Ectodermal cell (in vitro differentiated cells): ENCODE data around the gene COX6A2.
"Not testable (repeated sequence)": the region's sequence is repeated elsewhere in the genome, so short reads cannot be mapped to it uniquely, and the experiment has no call there.

Source experiments
- H3K27ac ChIP-seq: 2 replicates; pipeline ENCODE4 v1.7.0; 2013; ENCODE audit warnings: mild to moderate bottlenecking, low read depth, low read length; ENCODE audit not compliant: insufficient read depth, poor library complexity, severe bottlenecking
- H3K27me3 ChIP-seq: 2 replicates; pipeline ENCODE4 v1.7.0; 2013; ENCODE audit warnings: mild to moderate bottlenecking, low read length; ENCODE audit not compliant: insufficient read depth, control insufficient read depth, poor library complexity, severe bottlenecking
- H3K36me3 ChIP-seq: one replicate; pipeline ENCODE4 v1.7.0; 2013; ENCODE audit warnings: low read length; ENCODE audit not compliant: control insufficient read depth, insufficient read depth
- H3K4me1 ChIP-seq: one replicate; pipeline ENCODE4 v1.7.0; 2013; ENCODE audit warnings: low read length; ENCODE audit not compliant: control insufficient read depth, insufficient read depth
- H3K4me3 ChIP-seq: 2 replicates; pipeline ENCODE4 v1.7.0; 2013; ENCODE audit warnings: low read depth, low read length, control low read depth; ENCODE audit not compliant: insufficient read depth
- H3K9me3 ChIP-seq: 2 replicates; pipeline ENCODE4 v1.7.0; 2013; ENCODE audit warnings: mild to moderate bottlenecking, low read length, moderate library complexity; ENCODE audit not compliant: control insufficient read depth
- WGBS, 2 experiments: methylation state at CpG; one replicate each; pipeline ENCODE4 v1.1.7; 2013; ENCODE audit warnings: missing lambda C conversion rate in 2 of 2; 5-methylcytosine and 5-hydroxymethylcytosine counted together

The COX6A2 gene

DNA sequence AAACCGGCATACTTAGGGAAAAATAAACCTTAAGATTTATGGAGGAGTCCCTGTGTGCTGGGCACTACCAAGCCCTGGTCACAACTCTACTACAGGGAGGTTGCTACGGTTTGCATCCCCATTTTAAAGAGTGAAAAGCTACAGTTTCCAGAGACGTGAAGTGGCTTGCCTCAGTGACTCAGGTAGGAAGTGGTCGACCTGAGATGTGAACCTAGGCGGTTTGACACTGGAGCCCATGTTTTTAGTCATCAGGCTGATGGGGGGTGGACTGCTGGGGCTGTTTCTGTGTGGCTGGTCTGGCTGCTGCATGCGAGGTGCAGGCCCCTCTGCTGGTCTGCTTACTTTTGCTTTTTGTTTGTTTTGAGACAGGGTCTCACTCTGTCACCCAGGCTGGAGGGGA is 6.6 kb downstream of the COX6A2 start:
- whole genome bisulfite sequencing, 2 experiments = 87 to 88% methylated on average over 6 of the region's 6 CpGs
- Histone ChIP-seq H3K27ac (no peak overlapping the region), H3K4me1 (no peaks in the 10 kb centered on the region), H3K4me3 (no peak overlapping the region), H3K36me3 (no peaks in the 10 kb centered on the region), H3K9me3 (no peaks in the 10 kb centered on the region), H3K27me3 (no peaks in the 10 kb centered on the region)

- 90 to 91% methylated on average over 3 of the region's 3 CpGs for WGBS, 2 experiments
- H3K36me3 ChIP-seq = no peaks in the 10 kb centered on the region
- no peak overlapping the region for H3K4me3 ChIP-seq
- no peak overlapping the region for H3K27ac ChIP-seq
- no peaks in the 10 kb centered on the region for H3K27me3 ChIP-seq
- H3K9me3 ChIP-seq = no peaks in the 10 kb centered on the region
- H3K4me1 ChIP-seq = no peaks in the 10 kb centered on the region
Observed at GRCh38 chr16:31420037-31420436, 8.1 kb downstream of the COX6A2 start.

DNA sequence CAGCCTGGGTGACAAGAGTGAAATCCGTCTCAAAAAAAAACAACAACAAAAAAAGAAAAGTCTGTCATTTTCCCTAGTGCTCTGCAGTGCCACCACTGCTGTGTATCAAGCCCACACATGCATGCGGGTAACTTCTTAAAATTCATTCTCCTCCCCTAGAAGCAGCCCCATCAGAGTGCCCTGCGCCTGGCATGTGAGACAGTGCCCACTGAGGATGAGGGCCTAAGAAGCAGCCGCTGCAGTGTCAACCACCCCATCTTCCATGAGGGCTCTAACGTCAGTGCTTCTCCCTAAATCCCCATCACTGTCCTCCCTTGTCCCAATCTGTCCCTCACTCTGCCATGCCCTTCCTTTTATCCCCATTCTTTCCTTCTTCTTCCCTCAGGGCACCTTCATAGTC is 10.2 kb downstream of the COX6A2 start:
- H3K9me3 ChIP-seq = no peaks in the 10 kb centered on the region
- no peak overlapping the region for H3K4me3 ChIP-seq
- no peaks in the 10 kb centered on the region for H3K27me3 ChIP-seq
- no peaks in the 10 kb centered on the region for H3K36me3 ChIP-seq
- no peaks in the 10 kb centered on the region for H3K4me1 ChIP-seq
- WGBS, 2 experiments = 92 to 95% methylated on average over 5 of the region's 5 CpGs
- no peak overlapping the region for H3K27ac ChIP-seq

GRCh38 chr16:31417036-31417435 is 11.1 kb downstream of the COX6A2 start:
- H3K4me1 ChIP-seq, H3K9me3 ChIP-seq, H3K27ac ChIP-seq, H3K36me3 ChIP-seq, H3K27me3 ChIP-seq, H3K4me3 ChIP-seq: not testable (repeated sequence)
- WGBS, 2 experiments = 67 to 89% methylated on average over 1 of the region's 2 CpGs

DNA sequence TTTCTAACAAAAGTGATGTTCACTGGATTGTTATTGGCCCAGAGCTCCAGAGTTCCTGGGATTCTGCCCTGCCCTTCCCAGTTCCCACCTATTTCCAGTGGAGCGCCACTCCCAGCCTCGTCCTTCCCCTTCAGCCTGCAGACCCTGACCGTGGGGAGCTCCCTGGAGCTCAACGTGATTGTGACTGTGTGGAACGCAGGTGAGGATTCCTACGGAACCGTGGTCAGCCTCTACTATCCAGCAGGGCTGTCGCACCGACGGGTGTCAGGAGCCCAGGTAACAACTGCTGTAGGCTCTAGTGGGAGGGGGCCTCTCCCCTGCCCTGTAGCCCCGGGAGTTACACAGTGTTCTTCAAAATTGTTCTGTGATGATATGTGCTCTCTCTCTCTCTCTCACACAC is 11.8 kb downstream of the COX6A2 start:
- no peak overlapping the region for H3K4me3 ChIP-seq
- no peaks in the 10 kb centered on the region for H3K27me3 ChIP-seq
- H3K36me3 ChIP-seq = no peaks in the 10 kb centered on the region
- H3K9me3 ChIP-seq = no peaks in the 10 kb centered on the region
- H3K27ac ChIP-seq = no peak overlapping the region
- no peaks in the 10 kb centered on the region for H3K4me1 ChIP-seq
- 85 to 89% methylated on average over 11 of the region's 11 CpGs for WGBS, 2 experiments

DNA sequence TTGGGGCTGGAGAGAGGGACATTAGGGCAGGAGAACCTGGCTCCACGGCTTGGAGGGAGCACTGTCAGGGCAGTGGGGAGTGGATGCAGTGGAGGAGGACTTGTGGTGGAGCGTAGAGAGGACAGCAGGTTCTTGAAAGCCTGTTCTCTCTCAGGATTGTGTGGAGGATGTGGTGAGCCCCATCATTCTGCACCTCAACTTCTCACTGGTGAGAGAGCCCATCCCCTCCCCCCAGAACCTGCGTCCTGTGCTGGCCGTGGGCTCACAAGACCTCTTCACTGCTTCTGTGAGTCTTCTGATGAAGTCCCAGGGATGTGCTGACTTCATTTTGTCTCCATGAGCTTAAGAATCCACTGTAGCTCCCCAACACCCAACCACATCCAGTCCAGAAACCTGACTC is 13.5 kb downstream of the COX6A2 start:
- no peaks in the 10 kb centered on the region for H3K9me3 ChIP-seq
- no peaks in the 10 kb centered on the region for H3K27me3 ChIP-seq
- H3K4me1 ChIP-seq = no peaks in the 10 kb centered on the region
- H3K36me3 ChIP-seq = no peaks in the 10 kb centered on the region
- H3K4me3 ChIP-seq = no peak overlapping the region
- WGBS, 2 experiments = 89 to 90% methylated on average over 4 of the region's 4 CpGs
- no peak overlapping the region for H3K27ac ChIP-seq

DNA sequence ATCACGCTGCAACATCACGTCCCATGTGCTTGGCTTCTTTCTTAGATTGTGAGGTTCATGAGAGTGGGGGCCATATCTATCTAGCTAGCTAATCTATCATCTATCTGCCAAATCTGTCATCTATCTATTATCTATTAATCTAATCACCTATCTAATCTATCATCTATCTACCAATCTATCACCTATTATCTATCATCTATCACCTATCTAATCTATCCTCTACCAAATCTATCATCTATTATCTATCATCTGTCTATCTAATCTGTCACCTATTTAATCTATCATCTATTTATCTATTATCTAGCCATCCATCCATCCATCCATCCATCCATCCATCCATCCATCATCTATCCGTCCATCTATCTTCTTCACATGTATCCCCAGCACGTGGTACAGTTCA is 14.2 kb downstream of the COX6A2 start:
- Histone ChIP-seq H3K4me3 (no peak overlapping the region), H3K9me3 (no peaks in the 10 kb centered on the region), H3K27ac (no peak overlapping the region), H3K36me3 (no peaks in the 10 kb centered on the region), H3K4me1 (no peaks in the 10 kb centered on the region), H3K27me3 (no peaks in the 10 kb centered on the region)
- 91% methylated on average over 4 of the region's 4 CpGs for WGBS, 2 experiments

- H3K9me3 ChIP-seq = no peaks in the 10 kb centered on the region
- H3K36me3 ChIP-seq = no peaks in the 10 kb centered on the region
- H3K4me1 ChIP-seq = no peaks in the 10 kb centered on the region
- H3K4me3 ChIP-seq = no peak overlapping the region
- no peak overlapping the region for H3K27ac ChIP-seq
- H3K27me3 ChIP-seq = no peaks in the 10 kb centered on the region
- WGBS, 2 experiments = 92 to 93% methylated on average over 5 of the region's 5 CpGs
Observed at GRCh38 chr16:31413381-31413780, 14.8 kb downstream of the COX6A2 start.

DNA sequence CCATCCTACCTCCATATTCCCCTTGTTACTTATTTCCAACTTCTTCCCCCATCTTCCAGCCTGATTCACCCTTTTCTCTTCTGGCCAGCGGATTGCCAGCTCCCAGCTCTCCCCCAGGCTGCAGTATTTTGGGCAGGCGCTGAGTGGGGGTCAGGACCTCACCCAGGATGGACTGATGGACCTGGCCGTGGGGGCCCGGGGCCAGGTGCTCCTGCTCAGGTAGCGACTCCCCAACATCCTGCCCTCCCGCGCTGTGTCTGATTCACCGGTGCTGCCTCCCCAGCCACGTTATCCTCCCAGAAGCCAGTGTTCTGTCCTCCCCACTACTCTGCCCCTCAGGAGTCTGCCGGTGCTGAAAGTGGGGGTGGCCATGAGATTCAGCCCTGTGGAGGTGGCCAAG is 15.4 kb downstream of the COX6A2 start:
- Histone ChIP-seq H3K4me1 (no peaks in the 10 kb centered on the region), H3K9me3 (no peaks in the 10 kb centered on the region)
- 92 to 95% methylated on average over 10 of the region's 10 CpGs for WGBS, 2 experiments

DNA sequence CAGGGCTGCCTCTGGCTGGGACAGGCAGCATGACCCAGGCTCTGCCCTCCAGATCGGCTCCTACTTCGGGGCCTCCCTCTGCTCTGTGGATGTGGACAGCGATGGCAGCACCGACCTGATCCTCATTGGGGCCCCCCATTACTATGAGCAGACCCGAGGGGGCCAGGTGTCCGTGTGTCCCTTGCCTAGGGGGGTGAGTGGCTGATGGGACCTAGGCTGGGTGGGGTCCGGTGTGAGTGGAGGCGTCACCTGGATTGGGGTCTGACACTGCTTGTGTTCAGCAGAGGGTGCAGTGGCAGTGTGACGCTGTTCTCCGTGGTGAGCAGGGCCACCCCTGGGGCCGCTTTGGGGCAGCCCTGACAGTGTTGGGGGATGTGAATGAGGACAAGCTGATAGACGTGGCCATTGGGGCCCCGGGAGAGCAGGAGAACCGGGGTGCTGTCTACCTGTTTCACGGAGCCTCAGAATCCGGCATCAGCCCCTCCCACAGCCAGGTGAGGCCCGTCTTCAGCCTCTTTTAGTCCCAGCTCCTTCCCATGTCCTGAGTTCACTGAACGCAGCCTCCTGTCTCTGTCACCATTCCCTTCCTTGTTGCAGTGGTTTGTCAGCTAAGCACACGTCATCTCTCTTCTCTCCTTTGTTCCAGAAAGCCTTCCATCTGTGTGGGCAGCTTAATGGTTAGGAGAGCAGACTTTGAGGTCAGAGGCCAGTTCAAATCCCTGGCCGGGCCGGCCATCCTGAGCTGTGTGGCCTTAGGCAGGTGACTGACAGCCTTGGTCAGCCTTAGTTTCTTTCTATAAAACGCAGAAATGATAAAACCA is 16.9 kb downstream of the COX6A2 start:
- Histone ChIP-seq H3K9me3 (no peaks in the 10 kb centered on the region), H3K27me3 (no peaks in the 10 kb centered on the region), H3K36me3 (no peaks in the 10 kb centered on the region), H3K4me1 (no peaks in the 10 kb centered on the region), H3K4me3 (no peak overlapping the region), H3K27ac (no peak overlapping the region)
- WGBS, 2 experiments = 86 to 87% methylated on average over 22 of the region's 22 CpGs

More for the DNA sequence above, 15.4 kb downstream of the COX6A2 start:
- Histone ChIP-seq H3K27ac (no peak overlapping the region), H3K36me3 (no peaks in the 10 kb centered on the region), H3K27me3 (no peaks in the 10 kb centered on the region), H3K4me3 (no peak overlapping the region)
